Tibial nerve (tissue), 4 donors: ENCODE data around the gene DEFB127. TPM values are rescaled to one million over a fixed set of nuclear protein-coding genes. Genes with fewer than 3 reads are reported as not detected.
"Not testable (repeated sequence)": the region's sequence is repeated elsewhere in the genome, so short reads cannot be mapped to it uniquely, and the experiment has no call there.

Experiments used
- DNase-seq, 2 donors: peaks; one replicate each; pipeline ENCODE4 v3.0.0-alpha.2; 2019; ENCODE audit warnings: low spot score in 2 of 2
- H3K27ac ChIP-seq, 4 donors: fragments of 200-600 bp; sonication (generic) in 3 of 4; one replicate each; pipeline ENCODE4 v1.5.1; 2017 to 2019; ENCODE audit warnings: mild to moderate bottlenecking in 1 of 4
- H3K27me3 ChIP-seq, 2 donors: fragments of 200-600 bp; sonication (generic) in 1 of 2; one replicate each; pipeline versions ENCODE4 v1.5.1 to v1.6.0; 2017 to 2019
- H3K36me3 ChIP-seq, 3 donors: fragments of 200-600 bp; sonication (generic); one replicate each; pipeline ENCODE4 v1.5.1; 2018 to 2019
- H3K4me1 ChIP-seq, 4 donors: fragments of 200-600 bp; sonication (generic) in 3 of 4; one replicate each; pipeline ENCODE4 v1.5.1; 2017 to 2019
- H3K4me3 ChIP-seq, 4 donors: fragments of 200-600 bp; sonication (generic) in 3 of 4; one replicate each; pipeline ENCODE4 v1.5.1; 2017 to 2019; ENCODE audit warnings: mild to moderate bottlenecking in 1 of 4, moderate library complexity in 1 of 4
- H3K9me3 ChIP-seq, 4 donors: fragments of 200-600 bp; sonication (generic) in 3 of 4; one replicate each; pipeline ENCODE4 v1.5.1; 2017 to 2019
- EP300 ChIP-seq, 2 donors: sonication (generic); formaldehyde crosslinking; IDR thresholded peaks; one replicate each; pipeline ENCODE4 v1.6.1; 2017; ENCODE audit warnings: antibody characterized with exemption in 2 of 2, mild to moderate bottlenecking in 1 of 2
- POLR2A ChIP-seq, 2 donors: fragments of 450-650 bp; IDR thresholded peaks; one replicate each; pipeline ENCODE4 v1.6.1; 2017; ENCODE audit warnings: antibody characterized with exemption in 2 of 2, mild to moderate bottlenecking in 2 of 2, moderate library complexity in 2 of 2
- WGBS, 2 donors: methylation state at CpG; one replicate each; pipeline ENCODE4 v1.1.5; 2018; 5-methylcytosine and 5-hydroxymethylcytosine counted together
- total RNA-seq, 4 donors: library from RNA; depleted of rRNA; stranded (reverse); fragments of >200 nt; gene quantifications; one replicate each; pipeline ENCODE4 v1.1.0, GENCODE V29; 2016
- TF ChIP-seq, protein P1 (sequence below), 5 experiments: fragments of 200-600 bp in 3 of 5; fragments of 450-650 bp in 2 of 5; sonication (generic) in 3 of 5; IDR thresholded peaks; one replicate each; pipeline ENCODE4 v1.5.1; 2016 to 2019; ENCODE audit warnings: antibody characterized with exemption in 5 of 5, mild to moderate bottlenecking in 3 of 5, moderate library complexity in 2 of 5

Gene DEFB127, protein sequence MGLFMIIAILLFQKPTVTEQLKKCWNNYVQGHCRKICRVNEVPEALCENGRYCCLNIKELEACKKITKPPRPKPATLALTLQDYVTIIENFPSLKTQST
- not detected for total RNA-seq

DNA sequence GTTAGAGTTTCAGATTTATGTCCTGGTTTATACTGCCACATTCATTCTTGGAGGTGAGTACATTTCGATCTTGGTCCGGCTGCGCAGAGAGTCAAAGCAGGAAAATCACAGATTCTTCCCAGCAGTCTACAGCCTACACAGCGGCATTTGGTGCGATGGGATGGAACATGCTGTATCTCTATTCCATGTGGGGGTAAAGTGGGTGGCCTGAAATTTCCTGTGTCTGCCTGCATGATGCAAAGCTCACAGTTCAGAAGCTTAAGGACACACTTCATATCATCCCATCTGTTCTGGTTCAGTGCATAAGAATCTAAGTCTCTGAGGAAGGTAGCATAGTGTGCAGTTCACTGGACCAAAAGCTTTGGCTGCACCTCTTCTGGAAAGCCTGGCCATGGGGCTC, at the start of gene DEFB127:
TSS of gene DEFB127 (plus strand) at position 301 of the 400 bp plus-strand sequence. CDS start at position 392, 91 bp downstream.
- Histone ChIP-seq H3K27me3 (peaks cover 0 to 4% of the 10 kb centered on the region in 2 donors), H3K4me1 (no peaks in the 10 kb centered on the region), H3K9me3 (no peaks in the 10 kb centered on the region), H3K27ac (no peak within 1 kb of the TSS), H3K4me3 (no peak within 1 kb of the TSS), H3K36me3 (no peaks in the 10 kb centered on the region)
- TF ChIP-seq, protein P1, sequence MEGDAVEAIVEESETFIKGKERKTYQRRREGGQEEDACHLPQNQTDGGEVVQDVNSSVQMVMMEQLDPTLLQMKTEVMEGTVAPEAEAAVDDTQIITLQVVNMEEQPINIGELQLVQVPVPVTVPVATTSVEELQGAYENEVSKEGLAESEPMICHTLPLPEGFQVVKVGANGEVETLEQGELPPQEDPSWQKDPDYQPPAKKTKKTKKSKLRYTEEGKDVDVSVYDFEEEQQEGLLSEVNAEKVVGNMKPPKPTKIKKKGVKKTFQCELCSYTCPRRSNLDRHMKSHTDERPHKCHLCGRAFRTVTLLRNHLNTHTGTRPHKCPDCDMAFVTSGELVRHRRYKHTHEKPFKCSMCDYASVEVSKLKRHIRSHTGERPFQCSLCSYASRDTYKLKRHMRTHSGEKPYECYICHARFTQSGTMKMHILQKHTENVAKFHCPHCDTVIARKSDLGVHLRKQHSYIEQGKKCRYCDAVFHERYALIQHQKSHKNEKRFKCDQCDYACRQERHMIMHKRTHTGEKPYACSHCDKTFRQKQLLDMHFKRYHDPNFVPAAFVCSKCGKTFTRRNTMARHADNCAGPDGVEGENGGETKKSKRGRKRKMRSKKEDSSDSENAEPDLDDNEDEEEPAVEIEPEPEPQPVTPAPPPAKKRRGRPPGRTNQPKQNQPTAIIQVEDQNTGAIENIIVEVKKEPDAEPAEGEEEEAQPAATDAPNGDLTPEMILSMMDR (IDR thresholded peaks at IDR 0.05) = no peak
- TF ChIP-seq EP300 (IDR thresholded peaks at IDR 0.05) = no peak
- no peak for TF ChIP-seq POLR2A (IDR thresholded peaks at IDR 0.05)
- 88 to 99% methylated on average over 5 of the region's 5 CpGs for WGBS, 2 donors
- no peak for DNase-seq

DNA sequence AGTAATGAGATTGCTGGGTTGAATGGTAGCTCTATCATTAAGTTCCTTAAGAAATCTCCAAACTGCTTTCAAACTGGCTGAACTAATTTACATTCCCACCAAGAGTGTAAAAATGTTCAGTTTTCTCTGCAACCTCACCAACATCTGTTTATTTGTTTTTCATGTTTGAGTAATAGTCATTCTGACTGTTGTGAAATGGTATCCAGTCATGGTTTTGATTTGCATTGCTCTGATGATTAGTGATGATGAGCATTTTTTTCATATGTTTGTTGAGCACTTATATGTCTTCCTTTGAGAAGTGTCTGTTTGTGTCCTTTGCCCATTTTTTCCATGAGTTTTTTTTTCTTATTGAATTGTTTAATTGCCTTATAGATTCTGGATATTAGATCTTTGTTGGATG, 44.9 kb upstream of the DEFB127 start:
- peaks cover 0 to 13% (median 0%) of the 10 kb centered on the region in 4 donors for H3K9me3 ChIP-seq
- no peaks in the 10 kb centered on the region for H3K36me3 ChIP-seq
- no peak overlapping the region for H3K4me3 ChIP-seq
- no peaks in the 10 kb centered on the region for H3K4me1 ChIP-seq
- no peak for DNase-seq
- no peak overlapping the region for H3K27ac ChIP-seq
- TF ChIP-seq POLR2A (IDR thresholded peaks at IDR 0.05) (no peak), EP300 (IDR thresholded peaks at IDR 0.05) (no peak)
- TF ChIP-seq, protein P1 (IDR thresholded peaks at IDR 0.05) = no peak
- no peaks in the 10 kb centered on the region for H3K27me3 ChIP-seq

DNA sequence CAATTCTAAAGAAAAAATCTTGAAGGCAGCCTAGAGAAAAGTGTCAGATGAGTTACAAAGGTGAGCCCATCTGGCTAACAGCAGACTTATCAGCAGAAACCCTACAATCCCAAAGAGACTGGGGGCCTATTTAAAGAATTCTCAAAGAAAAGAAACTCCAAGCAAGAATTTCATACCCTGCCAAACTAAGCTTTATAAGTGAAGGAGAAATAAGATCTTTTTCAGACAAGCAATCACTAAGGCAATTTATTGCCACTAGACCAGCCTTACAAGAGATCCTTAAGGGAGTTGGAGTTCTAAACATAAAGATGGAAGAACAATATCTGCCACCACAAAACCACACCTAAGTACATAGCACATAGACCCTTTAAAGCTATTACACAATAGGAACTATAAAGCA, 39.7 kb upstream of the DEFB127 start:
- Histone ChIP-seq H3K9me3 (peaks cover 0 to 21% (median 0%) of the 10 kb centered on the region in 4 donors), H3K4me1 (no peaks in the 10 kb centered on the region)

DNA sequence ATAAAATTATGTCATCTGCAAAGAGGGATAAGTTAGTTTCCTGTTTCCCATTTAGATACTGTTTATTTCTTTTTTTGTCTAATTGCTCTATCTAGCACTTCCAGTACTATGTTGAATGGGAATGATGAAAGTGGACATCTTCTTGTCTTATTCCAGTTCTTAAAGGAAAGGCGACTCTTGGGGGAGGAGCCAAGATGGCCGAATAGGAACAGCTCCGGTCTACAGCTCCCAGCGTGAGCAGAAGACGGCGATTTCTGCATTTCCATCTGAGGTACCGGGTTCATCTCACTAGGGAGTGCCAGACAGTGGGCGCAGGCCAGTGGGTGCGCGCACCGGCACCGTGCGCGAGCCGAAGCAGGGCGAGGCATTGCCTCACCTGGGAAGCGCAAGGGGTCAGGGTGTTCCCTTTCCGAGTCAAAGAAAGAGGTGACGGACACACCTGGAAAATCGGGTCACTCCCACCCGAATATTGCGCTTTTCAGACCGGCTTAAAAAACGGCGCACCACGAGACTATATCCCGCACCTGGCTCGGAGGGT, 27.4 kb upstream of the DEFB127 start:
- H3K36me3 ChIP-seq, H3K9me3 ChIP-seq, H3K27ac ChIP-seq, H3K4me3 ChIP-seq, DNase-seq, H3K4me1 ChIP-seq, H3K27me3 ChIP-seq: not testable (repeated sequence)
- WGBS, 2 donors = 90 to 91% methylated on average over 27 to 28 of the region's 28 CpGs

More for the DNA sequence above, 39.7 kb upstream of the DEFB127 start:
- Histone ChIP-seq H3K27ac (no peak overlapping the region), H3K27me3 (no peaks in the 10 kb centered on the region), H3K36me3 (no peaks in the 10 kb centered on the region), H3K4me3 (no peak overlapping the region)
- no peak for DNase-seq
- TF ChIP-seq POLR2A (IDR thresholded peaks at IDR 0.05) (no peak), EP300 (IDR thresholded peaks at IDR 0.05) (no peak)
- TF ChIP-seq, protein P1 (IDR thresholded peaks at IDR 0.05) = no peak

DNA sequence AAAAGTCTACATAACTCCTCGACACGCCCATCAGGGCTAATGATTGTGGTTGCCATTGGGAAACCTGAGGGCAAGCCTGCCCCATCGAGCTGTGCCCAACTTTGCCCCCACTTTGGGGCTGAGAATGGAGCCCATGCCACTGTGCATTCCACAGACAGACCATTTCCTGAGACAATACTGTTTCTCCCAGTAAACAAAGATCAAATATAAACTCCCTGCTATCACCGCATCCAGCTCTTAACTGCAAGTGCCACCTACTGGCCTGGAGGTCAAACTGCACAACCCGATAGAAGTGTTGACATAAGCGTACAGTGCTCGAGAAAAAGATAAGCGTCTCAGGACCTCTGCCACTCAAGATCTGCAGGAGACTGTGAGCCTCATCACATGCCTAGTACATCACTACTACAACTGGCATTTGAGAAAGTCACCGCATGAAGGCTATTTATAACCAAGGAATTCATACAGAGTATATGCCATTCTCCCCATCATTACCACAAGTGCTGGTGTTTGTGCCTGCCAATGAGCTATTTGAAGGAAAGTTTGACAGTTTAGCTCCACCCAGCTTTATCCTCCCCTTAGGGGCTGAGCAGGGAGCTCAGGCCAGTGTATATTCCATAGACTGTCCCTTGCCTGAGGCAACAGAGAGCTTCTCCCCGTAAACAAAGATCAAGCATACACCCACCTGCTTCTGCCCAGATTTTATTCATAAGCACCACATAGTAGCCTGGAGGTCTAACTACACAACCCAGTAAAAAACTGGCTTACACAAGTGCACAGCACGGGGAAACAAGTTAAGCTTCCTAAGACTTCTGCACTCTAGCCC, 19.4 kb upstream of the DEFB127 start:
- 79 to 84% methylated on average over 11 of the region's 11 CpGs for WGBS, 2 donors

More for the DNA sequence above, 19.4 kb upstream of the DEFB127 start:
- H3K4me3 ChIP-seq = no peak overlapping the region
- DNase-seq = no peak
- TF ChIP-seq, protein P1 (IDR thresholded peaks at IDR 0.05) = no peak
- TF ChIP-seq EP300 (IDR thresholded peaks at IDR 0.05) = no peak
- no peak for TF ChIP-seq POLR2A (IDR thresholded peaks at IDR 0.05)
- no peaks in the 10 kb centered on the region for H3K4me1 ChIP-seq
- H3K36me3 ChIP-seq = no peaks in the 10 kb centered on the region
- H3K27ac ChIP-seq = no peak overlapping the region
- no peaks in the 10 kb centered on the region for H3K27me3 ChIP-seq
- peaks cover 0 to 6% (median 0%) of the 10 kb centered on the region in 4 donors for H3K9me3 ChIP-seq
